ENCODE data around the gene CCDC148.
"Not testable (repeated sequence)": the region's sequence is repeated elsewhere in the genome, so short reads cannot be mapped to it uniquely, and the experiment has no call there.

The CCDC148 gene

DNA sequence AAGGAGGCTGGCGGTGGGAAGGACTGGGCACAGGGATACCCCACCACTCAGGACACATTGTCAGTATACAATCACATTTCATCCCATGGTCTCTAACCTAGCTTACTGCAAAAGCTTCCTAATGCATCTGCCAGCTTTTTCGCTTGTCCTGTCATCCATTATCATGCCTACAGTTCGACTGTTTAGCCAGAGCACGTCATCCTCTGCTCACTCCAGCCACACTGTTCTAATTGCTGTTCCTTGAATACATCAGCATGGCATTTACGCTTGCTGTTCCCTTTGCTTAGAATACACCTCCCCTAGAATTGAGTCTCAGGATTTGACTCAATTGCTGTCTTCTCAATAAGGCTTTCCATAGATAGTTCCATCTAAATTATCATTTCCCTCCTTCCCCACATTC, 166.3 kb downstream of the CCDC148 start:
- DNase-seq (ENCODE audit: low read depth) = no peak

DNA sequence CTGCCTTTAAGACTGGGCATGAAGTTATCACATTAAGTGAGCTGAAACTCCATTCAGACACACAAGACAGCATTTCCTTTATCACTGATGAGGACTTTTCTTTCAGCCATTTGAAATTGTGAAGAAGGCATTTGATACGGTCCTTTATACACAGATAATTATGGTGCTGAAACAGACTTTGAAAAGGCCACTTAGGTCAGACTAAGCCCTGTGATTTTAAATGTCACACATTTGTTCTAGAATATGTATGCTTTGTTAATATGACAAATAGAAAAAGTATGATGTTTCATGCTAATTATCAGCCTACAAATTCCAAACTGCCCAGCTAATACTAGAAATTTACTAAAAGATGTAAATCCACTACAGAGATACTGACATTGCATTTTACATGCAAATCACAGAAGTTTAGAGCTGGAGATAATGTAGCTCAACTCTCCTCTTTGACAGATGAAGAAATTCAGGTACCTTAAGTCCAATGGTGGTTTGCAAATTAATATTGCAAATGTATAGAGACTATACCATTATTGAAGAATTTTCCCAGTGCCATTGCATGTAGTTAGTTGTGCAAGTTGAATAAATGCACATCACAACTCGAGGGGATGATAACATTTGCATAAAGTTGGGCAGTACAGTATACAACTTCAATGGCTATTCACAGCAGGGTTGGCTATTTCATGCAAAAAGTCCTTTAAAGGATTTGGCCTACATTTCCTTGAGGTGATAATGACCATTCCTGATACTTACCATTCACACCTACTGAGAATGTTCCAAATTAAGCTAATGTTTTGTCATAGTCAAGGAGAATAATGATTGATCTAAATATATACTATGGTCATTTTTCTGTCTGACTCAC, 179.7 kb downstream of the CCDC148 start:
- no peak for DNase-seq (ENCODE audit: low read depth)

- no peak for DNase-seq (ENCODE audit: low read depth)
Measured at GRCh38 chr2:158273791-158274190, 182.8 kb downstream of the CCDC148 start.

GRCh38 chr2:158270536-158270935, 186.0 kb downstream of the CCDC148 start:
- DNase-seq (ENCODE audit: low read depth) = no peak

GRCh38 chr2:158269143-158269542, 187.4 kb downstream of the CCDC148 start:
- no peak for DNase-seq (ENCODE audit: low read depth)

- DNase-seq (ENCODE audit: low read depth) = no peak
Measured at GRCh38 chr2:158266111-158266510, 190.4 kb downstream of the CCDC148 start.

GRCh38 chr2:158255257-158255656, 201.3 kb downstream of the CCDC148 start:
- DNase-seq (ENCODE audit: low read depth) = no peak

- no peak for DNase-seq (ENCODE audit: low read depth)
Measured at GRCh38 chr2:158253170-158253569, 203.4 kb downstream of the CCDC148 start.

DNA sequence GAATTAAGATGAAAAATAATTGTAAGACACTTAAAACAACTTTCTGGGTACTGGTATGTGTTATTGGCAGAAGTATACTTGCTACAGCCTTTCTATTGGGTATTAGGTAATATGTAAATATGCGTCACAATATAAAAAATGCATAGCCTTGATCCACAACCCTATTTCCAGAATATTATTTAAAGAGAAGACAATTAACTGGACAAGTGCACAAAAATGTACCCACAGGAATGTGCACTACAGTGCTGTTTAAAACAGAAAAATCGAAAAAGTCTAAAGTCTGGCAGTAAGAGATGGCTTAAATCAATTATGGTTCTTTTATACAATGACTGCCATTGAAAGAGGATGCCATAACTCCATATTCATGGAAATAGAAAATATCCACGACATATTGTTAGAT, 205.2 kb downstream of the CCDC148 start:
- no peak for DNase-seq (ENCODE audit: low read depth)

- DNase-seq (ENCODE audit: low read depth) = no peak
Measured at GRCh38 chr2:158243392-158243791, 213.2 kb downstream of the CCDC148 start.

DNA sequence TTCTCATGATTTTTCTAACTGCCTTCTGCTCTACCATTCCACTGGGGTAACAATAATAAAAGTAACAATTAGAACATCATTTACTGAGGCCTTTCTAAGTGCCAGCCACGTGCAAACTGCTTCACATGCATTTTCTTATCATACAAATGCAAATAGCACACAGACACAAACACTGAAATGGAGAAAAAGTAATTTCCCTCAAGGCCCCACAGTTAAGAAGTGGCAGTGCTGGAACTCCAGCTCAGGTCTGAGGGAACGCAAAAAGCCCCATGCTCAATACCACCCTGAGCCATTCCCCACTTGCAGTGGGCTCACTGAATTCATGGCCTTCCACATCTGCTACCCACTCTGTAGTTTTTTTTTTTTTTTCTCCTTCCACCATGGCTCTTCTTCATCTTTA, 214.3 kb downstream of the CCDC148 start:
- no peak for DNase-seq (ENCODE audit: low read depth)

- no peak for DNase-seq (ENCODE audit: low read depth)
Measured at GRCh38 chr2:158240975-158241374, 215.6 kb downstream of the CCDC148 start.

DNA sequence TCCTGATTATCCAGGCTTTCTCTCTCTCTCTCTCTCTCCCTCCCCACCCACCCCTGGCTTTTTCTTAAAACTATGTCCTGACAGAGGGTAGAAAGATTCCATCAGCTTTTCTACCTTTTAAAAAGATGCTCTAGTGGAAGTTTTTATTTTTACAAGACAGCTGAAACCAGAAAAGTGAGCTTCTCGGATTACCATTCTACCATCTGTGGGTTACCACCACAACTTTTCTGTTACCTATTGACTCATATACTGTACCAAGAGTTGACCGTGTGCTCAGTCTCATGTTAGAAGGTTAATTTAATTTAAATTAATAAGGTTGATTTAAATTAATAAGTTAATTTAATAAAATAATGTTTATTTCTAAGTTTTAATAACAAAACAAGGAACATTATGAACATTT, 217.3 kb downstream of the CCDC148 start:
- DNase-seq (ENCODE audit: low read depth) = no peak

DNA sequence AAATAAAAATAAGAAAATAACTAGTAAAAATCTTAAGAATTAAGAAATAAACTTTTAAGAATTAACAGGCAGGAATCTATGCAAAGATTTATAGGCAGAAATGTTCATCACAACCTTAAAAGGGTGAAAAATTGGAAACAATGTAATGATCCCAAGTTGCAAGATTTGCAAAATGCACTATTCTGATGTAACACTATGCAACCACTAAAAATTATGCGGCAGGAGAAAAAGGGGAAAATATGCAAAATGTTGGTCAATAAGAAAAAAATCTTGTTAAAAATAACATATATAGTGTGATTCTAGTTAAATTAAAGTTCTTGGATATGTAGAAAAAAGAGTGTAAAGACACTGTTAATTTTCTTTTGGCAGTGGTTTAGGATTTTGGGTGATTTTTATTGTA, 222.1 kb downstream of the CCDC148 start:
- no peak for DNase-seq (ENCODE audit: low read depth)

DNA sequence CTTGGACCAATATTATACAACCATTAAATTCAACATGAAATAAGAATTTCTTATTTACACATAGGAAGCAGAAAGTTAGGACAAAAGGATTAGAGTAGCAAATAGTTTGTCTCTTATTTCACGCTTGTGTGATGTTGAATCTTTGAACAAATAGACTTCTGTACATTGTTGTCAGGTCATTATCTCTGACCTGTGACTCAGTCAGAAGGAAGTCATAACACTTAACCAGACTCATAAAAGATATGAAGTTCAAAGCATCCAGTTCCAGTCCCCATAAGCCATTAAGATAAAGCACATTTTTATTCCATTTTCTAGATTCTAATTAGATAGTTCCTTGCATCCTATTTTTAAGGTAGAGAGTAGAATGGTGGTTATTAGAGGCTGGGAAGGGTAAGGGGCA, 224.1 kb downstream of the CCDC148 start:
- DNase-seq (ENCODE audit: low read depth) = no peak

- no peak for DNase-seq (ENCODE audit: low read depth)
Measured at GRCh38 chr2:158228943-158229508, 227.5 kb downstream of the CCDC148 start.

DNA sequence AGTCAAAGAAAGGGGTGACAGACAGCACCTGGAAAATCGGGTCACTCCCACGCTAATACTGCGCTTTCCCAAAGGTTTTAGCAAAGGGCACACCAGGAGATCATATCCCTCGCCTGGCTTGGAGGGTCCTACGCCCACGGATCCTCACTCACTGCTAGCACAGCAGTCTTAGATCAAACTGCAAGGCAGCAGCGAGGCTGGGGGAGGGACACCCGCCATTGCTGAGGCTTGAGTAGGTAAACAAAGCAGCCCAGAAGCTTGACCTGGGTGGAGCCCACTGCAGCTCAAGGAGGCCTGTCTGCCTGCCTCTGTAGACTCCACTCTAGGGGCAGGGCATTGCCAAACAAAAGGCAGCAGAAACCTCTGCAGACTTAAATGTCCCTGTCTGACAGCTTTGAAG, 233.5 kb downstream of the CCDC148 start:
- DNase-seq (ENCODE audit: low read depth) = not testable (repeated sequence)

DNA sequence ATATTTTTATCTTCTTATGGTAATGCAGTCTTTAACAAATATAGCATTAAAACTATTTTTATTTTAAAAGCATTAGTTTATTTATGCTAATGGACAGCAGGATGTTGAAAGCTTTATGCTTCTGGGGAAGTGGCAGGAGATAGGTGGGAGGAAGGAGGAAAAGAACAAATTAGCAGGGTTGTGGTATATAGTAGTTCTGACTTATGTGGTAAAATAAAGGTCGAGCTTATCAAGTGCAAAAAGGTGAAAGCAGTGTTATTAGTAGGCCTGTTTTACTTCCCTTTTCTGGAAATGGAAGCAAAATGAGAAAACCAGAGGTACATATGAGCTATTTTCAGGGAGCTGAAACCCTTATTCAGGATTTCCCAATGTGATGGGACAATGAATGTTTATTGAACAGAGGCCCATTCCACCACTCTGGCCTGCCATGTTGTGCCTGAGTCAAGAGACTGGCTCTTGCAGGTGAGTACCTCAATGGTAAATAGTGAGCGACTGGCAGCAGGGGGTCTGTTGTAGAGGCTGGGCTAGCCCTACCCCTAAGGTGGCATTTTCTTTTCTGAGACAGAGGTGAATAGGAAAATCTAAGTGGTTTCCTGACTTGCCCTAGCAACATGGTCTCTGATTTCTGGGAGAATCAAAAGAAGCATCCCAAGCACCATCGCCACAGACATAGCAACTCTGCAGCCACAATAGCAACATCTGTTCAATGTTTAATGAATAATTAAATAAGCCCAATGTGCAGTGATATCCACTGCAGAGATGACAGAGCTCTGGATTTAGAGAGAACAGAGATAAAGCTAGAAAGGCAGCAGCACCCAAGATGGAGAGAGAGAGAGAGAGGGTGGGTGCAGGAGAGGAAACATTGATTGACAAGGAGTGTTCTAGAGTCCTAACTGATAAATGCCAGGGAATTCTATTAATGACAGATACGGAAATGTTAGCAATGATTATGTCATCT, 235.2 kb downstream of the CCDC148 start:
- no peak for DNase-seq (ENCODE audit: low read depth)

DNA sequence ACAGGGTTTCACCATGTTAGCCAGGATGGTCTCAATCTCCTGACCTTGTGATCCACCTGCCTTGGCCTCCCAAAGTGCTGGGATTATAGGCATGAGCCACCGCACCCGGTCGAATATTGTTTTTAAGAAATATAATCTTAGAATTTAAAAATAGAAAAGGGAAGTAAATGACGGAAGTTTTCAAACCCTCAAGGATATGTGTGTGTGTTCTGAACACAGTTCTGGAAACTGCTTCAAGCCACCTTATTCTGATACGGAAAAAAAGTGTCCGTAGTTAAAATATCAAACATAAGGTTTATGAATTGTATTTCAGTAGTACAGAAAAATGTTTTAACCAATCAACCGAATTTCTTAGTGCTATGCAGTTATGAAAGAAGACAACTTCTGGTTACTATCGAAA, 239.0 kb downstream of the CCDC148 start:
- no peak for DNase-seq (ENCODE audit: low read depth)

- DNase-seq (ENCODE audit: low read depth) = no peak
Measured at GRCh38 chr2:158214431-158214830, 242.1 kb downstream of the CCDC148 start.

- DNase-seq (ENCODE audit: low read depth) = no peak
Measured at GRCh38 chr2:158213773-158214172, 242.8 kb downstream of the CCDC148 start.

GRCh38 chr2:158212301-158212700, 244.3 kb downstream of the CCDC148 start:
- DNase-seq (ENCODE audit: low read depth) = no peak

GRCh38 chr2:158211502-158211901, 245.1 kb downstream of the CCDC148 start:
- no peak for DNase-seq (ENCODE audit: low read depth)

Data from GM04504 (cell line).